Measurements from ENCODE around the gene C19orf67.

DNA sequence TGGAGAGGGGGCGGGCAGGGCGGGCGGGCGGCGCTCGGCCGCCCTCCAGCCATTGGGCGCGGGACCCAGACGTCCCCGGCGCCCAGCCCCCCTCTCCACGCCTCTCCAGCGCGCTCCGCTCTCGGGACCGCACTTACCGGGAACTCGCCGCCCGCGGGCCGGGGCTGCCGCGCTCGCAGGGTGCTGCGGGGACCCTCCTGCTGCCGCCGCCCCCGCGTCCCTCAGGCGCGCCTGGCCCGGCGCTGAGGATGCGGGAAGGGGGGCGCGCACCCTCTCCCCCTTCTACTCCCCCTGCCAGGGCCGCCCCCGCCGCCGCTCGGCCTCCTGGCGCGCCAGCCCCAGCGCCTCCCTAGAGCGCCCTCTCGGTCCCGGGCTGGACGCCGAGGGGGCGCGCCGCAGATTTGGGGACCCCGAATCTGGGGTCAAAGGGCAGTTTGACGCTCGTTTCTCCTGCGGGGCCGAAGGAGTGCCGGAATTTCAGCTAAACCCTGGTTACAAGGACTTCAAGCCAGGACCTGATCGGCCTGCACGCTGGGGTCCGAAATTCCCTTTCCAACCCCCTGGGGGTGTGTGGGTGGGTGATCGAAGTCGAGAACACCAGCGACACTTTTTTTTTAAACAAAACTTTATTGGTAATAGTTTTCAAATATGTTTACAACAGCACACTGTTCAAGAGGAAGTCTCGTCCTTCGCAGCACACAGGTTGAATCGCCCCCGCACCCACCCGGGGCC, 5.7 kb upstream of the C19orf67 start:
- TF ChIP-seq, protein P1, sequence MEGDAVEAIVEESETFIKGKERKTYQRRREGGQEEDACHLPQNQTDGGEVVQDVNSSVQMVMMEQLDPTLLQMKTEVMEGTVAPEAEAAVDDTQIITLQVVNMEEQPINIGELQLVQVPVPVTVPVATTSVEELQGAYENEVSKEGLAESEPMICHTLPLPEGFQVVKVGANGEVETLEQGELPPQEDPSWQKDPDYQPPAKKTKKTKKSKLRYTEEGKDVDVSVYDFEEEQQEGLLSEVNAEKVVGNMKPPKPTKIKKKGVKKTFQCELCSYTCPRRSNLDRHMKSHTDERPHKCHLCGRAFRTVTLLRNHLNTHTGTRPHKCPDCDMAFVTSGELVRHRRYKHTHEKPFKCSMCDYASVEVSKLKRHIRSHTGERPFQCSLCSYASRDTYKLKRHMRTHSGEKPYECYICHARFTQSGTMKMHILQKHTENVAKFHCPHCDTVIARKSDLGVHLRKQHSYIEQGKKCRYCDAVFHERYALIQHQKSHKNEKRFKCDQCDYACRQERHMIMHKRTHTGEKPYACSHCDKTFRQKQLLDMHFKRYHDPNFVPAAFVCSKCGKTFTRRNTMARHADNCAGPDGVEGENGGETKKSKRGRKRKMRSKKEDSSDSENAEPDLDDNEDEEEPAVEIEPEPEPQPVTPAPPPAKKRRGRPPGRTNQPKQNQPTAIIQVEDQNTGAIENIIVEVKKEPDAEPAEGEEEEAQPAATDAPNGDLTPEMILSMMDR (IDR thresholded peaks at IDR 0.05): no peak
- peak in 1 of 2 donors; percentile 18 for TF ChIP-seq POLR2A (IDR thresholded peaks at IDR 0.05)
